GM21528 (cell line): Measurements from ENCODE around the gene HSD17B13.

ENCODE experiments used
- ATAC-seq: cut with Tn5 transposase; IDR thresholded peaks from one replicate; pipeline ENCODE4 v1.9.1; 2021; ENCODE audit warnings: mild to moderate bottlenecking, moderate library complexity; ENCODE audit not compliant: unreplicated experiment, low FRiP score

The HSD17B13 gene

GRCh38 chr4:87270825-87271224, 51.9 kb downstream of the HSD17B13 start:
- no peak for ATAC-seq

GRCh38 chr4:87270144-87270543, 52.5 kb downstream of the HSD17B13 start:
- ATAC-seq, result no peak

- ATAC-seq, result no peak
These were observed 54.3 kb downstream of the HSD17B13 start for GRCh38 chr4:87268411-87268810.

- ATAC-seq, result no peak
These were observed 55.7 kb downstream of the HSD17B13 start for GRCh38 chr4:87266986-87267385.

- ATAC-seq, result no peak
These were observed 59.8 kb downstream of the HSD17B13 start for GRCh38 chr4:87262886-87263285.

GRCh38 chr4:87260477-87260876, 62.2 kb downstream of the HSD17B13 start:
- no peak for ATAC-seq

- no peak for ATAC-seq
These were observed 64.0 kb downstream of the HSD17B13 start for GRCh38 chr4:87258677-87259076.

- ATAC-seq, result no peak
These were observed 65.2 kb downstream of the HSD17B13 start for GRCh38 chr4:87257523-87257922.

GRCh38 chr4:87255755-87256154, 66.9 kb downstream of the HSD17B13 start:
- no peak for ATAC-seq
